ENCODE measurements around the gene HES5. TPM values are rescaled to one million over a fixed set of nuclear protein-coding genes. Genes with fewer than 3 reads are reported as not detected.

The HES5 gene
- polyA plus RNA-seq, 3 donors: 0.14 to 0.79 (median 0.76) TPM

DNA sequence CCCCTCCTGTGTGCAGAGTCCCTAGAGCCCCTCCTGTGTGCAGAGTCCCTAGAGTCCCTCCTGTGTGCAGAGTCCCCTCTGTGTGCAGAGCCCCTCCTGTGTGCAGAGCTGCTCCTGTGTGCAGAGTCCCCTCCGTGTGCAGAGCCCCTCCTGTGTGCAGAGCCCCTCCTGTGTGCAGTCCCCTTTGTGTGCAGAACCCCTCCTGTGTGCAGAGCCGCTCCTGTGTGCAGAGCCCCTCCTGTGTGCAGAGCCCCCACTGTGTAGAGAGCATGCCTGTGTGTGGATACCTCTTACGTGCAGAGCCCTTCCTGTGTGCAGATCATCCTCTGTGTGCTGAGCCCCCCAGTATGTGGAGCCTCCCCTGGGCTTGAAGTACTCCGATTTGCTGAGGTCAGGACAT lies 8.3 kb upstream of the HES5 start:
- DNase-seq (ENCODE audit: extremely low read depth in 1 of 11, low read depth in 9 of 11, low spot score in 4 of 11): no peak

DNA sequence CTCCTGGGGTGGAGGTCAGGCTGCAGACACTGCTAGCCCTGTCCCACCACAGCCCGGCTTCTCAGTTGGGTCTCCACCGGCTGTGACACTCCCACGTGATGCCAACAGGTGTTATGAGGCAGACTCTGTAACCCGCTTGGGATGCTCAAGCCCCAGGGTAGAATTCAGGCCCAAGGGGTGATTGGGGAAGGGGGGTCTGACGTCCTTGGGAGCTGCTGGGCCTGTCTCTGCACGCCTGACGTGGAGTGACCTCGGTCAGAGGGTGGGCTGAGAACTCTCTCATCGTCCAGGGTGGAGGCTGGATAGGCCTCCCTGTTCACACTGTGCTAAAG lies 7.7 kb upstream of the HES5 start:
- no peak for DNase-seq (ENCODE audit: extremely low read depth in 1 of 11, low read depth in 9 of 11, low spot score in 4 of 11)

DNA sequence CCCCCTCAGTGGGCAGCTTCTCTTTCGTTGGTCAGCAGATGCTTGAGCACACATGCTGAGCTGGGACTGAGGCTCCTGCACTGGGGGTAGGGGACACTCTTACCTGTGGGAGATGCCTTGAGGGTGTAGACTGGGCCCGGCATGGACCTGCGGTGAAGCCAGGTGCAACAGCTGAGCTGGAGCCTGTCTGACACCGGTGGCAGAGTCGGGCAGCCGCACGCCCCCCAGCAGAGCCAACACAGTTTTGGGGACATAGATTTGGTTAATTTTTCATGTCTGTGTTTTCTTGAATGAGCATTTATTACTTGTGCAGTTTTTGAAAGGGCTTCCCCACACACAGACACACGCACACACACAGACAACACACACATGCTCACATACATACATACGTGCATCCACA lies 5.9 kb upstream of the HES5 start:
- DNase-seq (ENCODE audit: extremely low read depth in 1 of 11, low read depth in 9 of 11, low spot score in 4 of 11): no peak

DNA sequence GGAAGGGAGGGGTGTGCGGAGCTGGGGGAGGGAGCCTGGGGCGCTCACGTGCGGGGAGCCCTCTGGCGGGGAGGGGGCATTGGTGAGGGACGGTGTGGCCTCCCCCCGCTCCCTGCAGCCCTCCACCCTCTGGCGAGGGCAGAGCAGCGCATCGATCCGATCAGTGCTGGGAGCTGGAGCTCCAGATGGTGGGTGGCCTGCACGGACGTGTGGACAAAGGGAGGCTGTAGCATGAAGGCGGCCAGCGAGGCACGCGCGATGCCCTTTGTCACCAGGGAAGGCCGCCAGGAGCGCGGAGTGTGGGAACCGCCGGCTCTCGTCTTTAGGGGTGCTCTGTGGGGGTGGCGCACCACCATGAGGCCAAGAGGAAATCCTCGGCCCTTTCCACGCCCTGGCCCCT lies 5.4 kb upstream of the HES5 start:
- DNase-seq (ENCODE audit: extremely low read depth in 1 of 11, low read depth in 9 of 11, low spot score in 4 of 11): no peak

DNA sequence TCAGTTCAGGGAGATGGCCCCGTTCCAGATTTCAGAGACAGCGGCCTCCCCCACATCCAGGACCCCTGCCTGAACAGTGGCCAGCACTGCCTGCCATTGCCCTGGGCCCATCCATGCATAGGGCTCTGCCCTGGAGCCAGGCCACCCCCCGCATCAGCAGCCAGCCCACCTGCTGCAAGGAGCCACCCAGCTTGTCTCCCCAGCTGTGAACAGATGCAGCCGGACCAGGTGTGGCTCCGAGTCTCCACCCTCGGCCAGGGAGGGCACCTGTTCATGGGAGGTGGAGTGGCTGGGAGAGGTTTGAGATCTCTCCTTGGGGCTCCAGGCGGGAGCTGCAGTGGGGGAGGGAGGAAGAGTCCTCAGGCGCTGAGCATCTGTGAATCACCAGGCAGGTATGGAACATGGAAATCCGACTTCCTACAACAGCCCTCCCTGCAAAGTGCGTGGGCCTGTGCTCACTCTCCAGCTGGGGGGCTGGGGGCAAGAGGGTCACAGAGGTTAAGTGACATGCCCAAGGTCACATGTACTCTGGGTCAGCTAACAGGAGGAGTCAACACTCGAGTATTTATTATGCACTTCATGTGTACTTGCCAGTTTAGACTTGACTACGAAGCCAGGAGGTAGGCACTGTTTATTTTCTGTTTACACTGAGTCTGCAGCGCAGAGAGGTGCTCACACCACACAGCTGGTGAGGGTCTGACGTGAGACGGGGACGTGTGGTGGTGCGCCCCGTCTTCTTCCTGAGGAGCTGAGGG lies 4.8 kb upstream of the HES5 start:
- no peak for DNase-seq (ENCODE audit: extremely low read depth in 1 of 11, low read depth in 9 of 11, low spot score in 4 of 11)

DNA sequence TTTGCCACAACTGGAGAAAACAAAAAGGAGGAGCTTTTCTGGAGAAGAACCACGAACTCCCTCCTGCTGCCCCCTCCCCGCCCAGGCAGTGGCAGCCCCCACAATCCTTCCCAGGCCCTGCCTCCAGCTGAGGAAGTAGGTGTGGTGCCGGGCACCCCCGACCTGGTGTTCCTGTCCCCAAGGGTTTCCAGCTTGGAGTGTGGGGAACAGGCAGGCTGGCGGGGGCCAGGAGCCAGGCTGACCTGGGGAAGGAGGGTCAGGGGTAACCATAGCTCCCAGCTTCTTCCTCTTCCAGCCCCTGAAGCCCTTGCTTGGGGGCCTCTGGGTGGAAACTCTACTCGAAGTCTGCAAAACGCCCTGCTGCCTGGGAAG lies 4.2 kb upstream of the HES5 start:
- no peak for DNase-seq (ENCODE audit: extremely low read depth in 1 of 11, low read depth in 9 of 11, low spot score in 4 of 11)

DNA sequence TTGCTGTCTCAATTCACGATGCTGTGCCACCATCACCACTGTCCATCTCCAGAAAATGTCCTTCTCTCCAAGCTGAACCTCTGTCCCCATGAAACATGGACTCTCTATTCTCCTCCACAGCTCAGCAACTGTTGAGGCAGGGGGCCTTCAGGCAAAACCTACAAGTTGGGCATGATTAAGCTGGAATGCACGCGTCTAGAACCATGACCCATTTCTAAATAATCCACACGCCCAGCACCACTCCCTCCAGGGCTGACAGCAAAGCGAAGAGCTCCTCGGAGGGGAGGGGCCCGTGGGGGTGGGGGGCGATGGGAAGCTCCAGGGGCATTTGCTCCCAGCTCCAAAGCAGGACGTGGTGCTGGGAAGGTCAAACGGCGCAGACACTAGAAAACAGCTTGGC lies 3.3 kb upstream of the HES5 start:
- DNase-seq (ENCODE audit: extremely low read depth in 1 of 11, low read depth in 9 of 11, low spot score in 4 of 11): no peak

DNA sequence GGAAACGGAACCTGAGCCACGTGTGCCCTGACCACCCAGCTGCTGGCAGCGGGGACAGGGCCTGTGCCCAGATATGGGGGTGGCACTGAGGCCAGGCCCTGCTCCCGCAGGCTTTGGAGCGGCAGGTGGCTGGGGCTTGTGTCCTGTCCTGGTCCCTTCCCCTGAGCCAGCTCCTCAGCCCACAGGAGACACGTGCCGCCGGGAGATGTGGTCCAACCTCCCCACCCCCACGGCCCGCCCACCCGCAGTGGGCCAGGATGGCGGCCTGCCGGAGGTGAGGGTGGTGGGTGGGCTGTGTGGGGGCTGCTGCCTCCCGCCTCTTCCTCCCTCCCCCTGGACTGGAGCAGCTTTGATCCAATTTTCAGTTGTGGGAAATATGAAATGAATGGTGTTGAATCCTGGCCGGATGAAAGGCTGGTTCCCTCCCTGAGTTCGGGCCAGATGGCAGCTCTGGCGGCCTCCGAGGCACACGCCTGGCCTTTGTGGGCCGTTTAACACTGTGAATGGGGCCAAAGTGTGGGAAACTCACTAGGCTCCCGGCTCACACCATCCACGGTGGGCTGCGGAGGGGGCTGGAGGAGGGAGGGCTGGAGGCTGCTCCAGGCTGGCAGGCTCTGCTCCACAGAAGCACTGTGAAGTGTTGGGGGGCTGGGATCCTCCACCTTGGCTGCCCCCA lies 2.6 kb upstream of the HES5 start:
- DNase-seq (ENCODE audit: extremely low read depth in 1 of 11, low read depth in 9 of 11, low spot score in 4 of 11): no peak

DNA sequence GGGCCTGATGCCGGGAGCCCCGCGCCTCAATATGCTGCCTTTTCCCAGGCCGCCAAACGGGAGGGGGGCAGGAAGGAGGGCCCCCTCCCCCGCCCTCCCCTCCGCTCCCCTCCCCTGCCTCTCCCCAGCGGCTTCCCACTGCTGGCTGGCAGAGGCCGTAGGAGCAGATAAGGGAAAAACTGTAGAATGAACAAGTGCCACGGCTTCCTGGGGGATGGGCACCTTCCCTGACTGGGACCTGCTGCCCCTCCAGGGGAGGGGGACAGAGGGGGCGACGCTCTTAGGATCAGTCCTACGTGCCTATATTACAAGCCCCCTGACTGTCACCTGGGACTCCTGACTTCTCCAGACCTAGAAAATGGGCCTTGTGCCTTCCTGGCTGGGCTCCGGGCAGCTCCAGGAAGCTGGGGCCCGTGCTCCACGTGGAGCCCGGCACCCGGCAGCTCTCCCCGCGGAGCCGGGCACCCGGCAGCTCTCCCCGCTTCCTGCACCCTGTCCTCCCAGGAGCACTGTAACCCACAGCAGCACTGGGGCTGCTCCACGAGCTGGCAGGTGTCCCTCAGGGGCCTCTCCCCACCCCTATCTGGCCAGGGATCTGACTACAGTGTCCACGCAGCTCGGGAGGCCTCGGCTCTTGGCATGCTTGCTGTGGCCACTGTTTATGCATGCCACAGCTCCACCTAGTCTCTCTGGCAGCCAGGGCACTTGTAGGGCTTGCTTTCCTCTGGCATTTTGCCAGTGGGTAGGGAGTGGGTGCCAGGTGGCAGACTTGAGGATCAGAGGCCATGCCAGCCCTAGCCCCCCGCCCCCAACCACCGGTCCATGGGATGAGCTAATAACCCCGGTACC lies 674 bp upstream of the HES5 start:
- no peak for DNase-seq (ENCODE audit: extremely low read depth in 1 of 11, low read depth in 9 of 11, low spot score in 4 of 11)

DNA sequence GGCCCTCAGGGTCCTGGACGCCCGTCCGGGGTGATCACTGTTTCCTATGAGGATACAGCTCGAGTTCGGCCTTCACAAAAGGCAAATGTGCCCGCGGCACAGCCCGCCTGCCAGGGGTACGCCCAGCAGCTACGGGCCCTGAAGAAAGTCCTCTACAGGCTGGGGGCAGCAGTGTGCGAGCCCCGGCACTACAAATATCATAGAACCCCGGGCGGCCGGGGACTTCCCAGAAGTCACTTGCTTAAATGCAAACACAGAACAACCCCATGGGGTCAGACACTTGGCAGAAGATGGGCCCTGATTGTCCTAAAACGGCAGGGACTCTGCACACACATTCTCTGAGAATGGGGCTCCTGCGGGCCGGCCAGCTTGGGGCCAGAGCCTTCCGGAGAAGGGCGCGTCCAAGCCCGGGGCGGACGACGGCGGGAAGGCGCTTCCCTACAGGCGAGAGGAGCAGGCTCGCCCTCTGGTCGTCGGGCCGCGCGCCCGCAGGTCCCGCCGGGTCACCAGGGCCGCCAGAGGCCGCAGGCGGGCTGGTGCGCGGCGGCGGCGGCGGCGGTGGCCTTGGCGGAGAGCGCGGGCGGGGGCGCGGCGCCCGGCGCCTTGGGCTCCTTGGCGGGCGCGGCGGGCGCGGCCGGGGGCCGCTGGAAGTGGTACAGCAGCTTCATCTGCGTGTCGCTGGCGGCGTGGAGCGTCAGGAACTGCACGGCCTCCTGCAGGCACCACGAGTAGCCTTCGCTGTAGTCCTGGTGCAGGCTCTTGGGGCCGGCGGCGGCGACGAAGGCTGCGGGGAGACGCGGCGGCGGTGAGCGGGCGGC lies 888 bp downstream of the HES5 start:
- DNase-seq (ENCODE audit: extremely low read depth in 1 of 11, low read depth in 9 of 11, low spot score in 4 of 11): no peak

DNA sequence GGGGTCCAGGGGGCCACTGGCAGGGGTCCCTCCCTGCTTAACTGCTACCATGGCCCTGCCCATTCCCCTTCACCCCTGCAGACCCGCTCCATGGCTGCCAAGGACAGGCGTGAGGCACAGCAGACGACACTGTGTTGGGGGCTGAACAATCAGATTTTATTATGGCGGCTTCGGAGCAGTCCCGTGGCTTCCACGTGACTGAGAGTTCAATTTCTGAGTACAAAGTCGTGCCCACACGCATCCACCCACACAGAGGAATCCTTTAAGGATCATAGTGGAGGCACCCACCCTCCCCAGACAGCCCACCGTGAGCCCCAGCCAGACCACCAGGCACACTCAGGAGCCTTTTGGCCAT lies 1.5 kb downstream of the HES5 start:
- no peak for DNase-seq (ENCODE audit: extremely low read depth in 1 of 11, low read depth in 9 of 11, low spot score in 4 of 11)

DNA sequence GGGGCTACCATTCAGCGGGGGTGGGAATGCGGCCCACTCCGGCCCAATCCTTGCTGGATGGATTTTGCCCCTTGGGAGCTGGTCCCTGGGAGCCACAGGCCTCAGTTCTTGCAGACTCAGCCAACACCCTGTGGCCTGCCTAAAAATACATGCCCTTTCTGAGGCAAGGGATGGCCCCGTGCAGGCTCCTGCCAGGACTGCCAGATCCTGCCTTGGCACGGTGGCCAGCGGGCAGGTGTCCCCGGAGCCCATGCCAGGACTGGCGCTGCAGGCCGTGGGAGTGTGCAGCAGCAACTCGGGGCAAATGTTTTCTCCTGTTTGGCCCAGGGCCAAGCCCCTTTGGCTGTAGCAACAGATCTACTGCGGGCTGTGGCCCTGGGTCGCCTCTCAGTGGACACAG lies 2.0 kb downstream of the HES5 start:
- no peak for DNase-seq (ENCODE audit: extremely low read depth in 1 of 11, low read depth in 9 of 11, low spot score in 4 of 11)

DNA sequence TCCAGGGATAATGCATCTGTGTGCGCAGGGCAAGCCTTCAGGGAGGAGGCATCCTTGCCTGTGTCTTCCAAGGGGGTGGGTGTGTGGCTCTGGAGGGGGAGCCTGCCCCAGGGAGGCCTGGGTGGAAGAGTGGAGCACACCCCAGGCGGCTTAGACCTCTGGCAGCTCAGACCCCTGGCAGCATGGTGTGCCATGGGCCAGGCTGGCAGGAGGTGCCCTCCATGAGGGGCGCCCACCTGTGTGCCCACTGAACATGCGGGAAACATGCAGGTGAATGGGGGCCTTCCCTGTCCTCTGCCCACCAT lies 2.6 kb downstream of the HES5 start:
- no peak for DNase-seq (ENCODE audit: extremely low read depth in 1 of 11, low read depth in 9 of 11, low spot score in 4 of 11)

DNA sequence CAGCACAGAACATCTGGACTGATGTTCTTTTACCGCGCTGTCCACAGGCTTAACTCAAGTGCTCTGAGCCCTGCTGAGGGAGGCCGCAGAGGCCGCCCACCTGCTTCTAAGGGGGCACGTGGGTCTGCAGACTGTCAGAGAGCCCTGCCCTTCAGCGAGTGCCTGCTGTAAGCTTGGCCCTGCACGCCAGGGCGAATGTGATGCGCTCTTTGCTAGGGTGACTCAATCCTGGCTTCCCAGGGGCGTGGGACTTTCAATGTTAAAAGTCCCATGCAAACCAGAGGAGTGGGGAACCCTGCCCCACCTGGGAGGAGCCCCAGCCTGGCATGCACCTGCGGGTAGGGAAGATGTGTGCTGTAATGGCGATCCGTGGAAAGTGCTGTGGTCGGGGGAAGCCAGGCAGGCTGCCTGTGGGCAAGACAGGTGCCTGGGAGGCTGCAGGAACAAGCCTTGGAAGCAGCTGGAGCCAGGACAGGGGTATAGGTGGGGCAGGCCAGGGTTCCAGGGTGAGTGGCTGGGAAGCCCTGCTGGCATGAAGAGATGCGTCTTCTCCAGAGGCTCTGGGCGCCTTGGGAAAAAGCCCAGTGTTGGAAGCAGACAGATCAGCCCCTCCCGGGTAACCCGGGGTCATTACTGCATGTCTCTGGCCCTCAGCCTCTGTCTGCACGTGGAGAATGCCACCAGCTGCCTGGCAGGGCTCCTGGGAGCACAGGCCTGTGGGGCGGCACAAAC lies 3.1 kb downstream of the HES5 start:
- no peak for DNase-seq (ENCODE audit: extremely low read depth in 1 of 11, low read depth in 9 of 11, low spot score in 4 of 11)

DNA sequence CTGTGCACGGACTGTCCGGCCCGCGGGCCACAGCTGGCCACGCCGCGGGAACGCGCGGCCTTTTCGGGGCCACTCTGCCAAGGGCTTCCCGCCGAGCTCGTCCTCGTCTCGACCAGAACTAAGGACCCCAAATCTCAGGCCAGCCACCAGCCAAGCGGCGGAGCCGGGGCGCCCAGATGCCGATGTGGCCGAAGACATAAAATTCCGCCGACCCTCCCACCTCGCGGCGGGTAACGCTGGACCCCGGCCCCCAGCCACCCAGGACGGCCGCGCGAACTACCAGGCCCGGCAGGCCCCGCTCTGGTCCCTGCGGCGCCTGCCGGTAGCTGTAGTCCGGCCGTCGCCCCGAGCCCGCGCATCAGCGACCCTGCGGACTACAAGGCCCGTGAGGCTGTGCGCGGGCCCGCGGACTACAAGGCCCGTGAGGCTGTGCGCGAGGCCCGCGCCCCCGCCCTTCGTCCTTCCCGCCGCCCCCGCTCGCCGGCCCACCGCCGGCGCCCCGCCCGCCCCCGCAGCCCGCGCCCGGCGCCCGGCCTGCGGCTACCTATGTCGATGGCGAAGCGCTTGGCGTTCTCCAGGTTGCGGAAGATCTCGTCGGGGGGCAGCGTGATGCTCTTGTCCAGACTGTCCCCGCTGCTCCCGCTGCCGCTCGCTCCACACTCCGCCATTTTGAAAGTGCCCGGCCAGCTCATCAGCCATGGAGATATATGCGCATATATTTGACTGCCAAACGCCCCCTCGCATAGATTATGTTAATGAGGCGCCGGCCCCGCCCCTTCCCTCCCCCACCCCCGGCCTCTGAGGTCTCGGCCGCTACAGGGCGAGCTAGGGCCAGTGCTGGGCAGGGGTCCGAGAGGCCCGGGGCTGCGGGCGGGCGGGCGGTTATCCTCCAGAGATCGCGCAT lies 3.9 kb downstream of the HES5 start, which contains the start of gene PANK4:
Gene PANK4, minus strand, starts transcription at position 677 of the 904 bp plus-strand sequence. Its CDS starts 9 bp downstream, at position 668.
- DNase-seq (ENCODE audit: extremely low read depth in 1 of 11, low read depth in 9 of 11, low spot score in 4 of 11): peak in 10 of 11 donors; percentile 74 to 93 (median 90)

DNA sequence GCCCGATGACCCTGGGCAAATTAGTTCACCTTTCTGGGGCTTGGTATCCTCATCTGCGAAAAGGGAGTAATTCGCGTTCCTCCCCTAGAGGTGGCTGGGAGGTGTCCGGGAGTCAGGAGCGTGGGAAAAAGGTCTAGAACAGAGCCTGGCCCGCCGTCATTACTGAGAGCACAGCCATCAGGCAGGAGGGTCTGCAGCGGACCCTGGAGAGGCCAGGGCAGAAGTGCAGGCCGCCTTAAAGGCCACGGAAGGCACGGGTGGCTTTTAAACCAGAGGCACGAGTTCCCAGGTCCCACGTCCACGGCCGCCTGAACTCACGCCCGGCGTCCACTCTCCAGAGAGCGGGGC lies 4.5 kb downstream of the HES5 start:
- DNase-seq (ENCODE audit: extremely low read depth in 1 of 11, low read depth in 9 of 11, low spot score in 4 of 11): no peak

DNA sequence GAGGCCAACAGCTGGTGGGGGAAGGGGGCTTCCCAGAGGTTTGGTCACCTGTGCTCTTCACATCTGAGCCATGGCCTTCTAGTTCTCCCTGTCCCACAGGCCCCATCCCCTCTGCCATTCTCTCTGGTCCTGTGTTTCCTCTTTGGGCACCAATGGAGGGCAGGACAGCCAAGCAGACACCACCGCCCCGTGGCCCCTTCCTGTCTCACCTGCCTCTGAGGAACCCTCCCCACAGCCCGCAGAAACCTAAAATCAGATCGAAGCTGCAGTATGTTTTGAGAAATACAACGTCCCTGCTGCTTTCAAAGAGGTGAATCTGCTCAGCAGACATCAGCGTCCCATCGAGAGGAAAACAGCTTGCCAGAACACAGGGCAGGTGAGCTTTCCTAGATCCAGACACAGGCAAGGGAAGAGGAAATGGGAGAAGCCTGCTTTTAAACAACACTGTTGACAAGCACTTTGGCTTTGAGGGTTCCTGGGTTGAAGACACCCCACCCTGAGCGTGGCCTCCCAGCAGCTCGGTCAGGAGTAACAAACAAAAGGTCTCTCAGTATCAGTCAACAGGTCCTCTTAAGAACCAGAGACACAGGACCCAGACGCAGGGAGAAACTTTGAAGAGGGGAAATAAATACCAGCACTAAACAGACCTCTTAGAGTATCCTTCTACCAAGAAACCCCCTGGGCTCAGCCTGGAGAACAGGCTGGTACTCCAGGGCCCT lies 6.0 kb downstream of the HES5 start:
- DNase-seq (ENCODE audit: extremely low read depth in 1 of 11, low read depth in 9 of 11, low spot score in 4 of 11): no peak

Data from renal cortex interstitium (tissue), 11 donors.